ENCODE measurements around the gene KCNK10.

KCNK10 gene

GRCh38 chr14:88333036-88333435 lies 10.0 kb upstream of the KCNK10 start:
- no peak overlapping the region for H3K4me3 ChIP-seq (replicated peaks in 1 of 2; ENCODE audit: low read depth in 2 of 2, low read length in 2 of 2)
- no peak for DNase-seq (ENCODE audit: low read depth in 2 of 2)
- no peak for TF ChIP-seq CTCF (IDR thresholded peaks at IDR 0.05; ENCODE audit: low read depth, low read length)

DNA sequence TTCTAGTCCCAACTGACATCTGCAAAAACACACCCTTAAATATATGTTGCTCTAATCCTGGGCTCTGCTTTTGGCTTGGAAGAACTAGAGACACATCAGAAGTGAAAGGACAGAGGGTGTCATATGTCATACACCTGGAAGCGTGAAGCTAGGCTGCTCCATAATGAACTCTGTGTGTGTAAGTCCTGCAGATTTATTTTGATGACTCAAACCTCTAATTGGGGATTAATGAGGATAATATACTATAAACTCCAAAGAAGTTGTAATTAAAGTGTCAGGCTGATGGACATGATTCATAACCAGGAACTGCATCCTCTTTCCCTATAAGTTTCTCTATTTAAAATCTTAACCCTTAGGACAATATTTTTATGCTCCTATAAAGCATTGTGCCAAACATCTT lies 4.4 kb upstream of the KCNK10 start:
- no peak overlapping the region for H3K4me3 ChIP-seq (replicated peaks in 1 of 2; ENCODE audit: low read depth in 2 of 2, low read length in 2 of 2)
- TF ChIP-seq CTCF (IDR thresholded peaks at IDR 0.05; ENCODE audit: low read depth, low read length): no peak
- DNase-seq (ENCODE audit: low read depth in 2 of 2): no peak

DNA sequence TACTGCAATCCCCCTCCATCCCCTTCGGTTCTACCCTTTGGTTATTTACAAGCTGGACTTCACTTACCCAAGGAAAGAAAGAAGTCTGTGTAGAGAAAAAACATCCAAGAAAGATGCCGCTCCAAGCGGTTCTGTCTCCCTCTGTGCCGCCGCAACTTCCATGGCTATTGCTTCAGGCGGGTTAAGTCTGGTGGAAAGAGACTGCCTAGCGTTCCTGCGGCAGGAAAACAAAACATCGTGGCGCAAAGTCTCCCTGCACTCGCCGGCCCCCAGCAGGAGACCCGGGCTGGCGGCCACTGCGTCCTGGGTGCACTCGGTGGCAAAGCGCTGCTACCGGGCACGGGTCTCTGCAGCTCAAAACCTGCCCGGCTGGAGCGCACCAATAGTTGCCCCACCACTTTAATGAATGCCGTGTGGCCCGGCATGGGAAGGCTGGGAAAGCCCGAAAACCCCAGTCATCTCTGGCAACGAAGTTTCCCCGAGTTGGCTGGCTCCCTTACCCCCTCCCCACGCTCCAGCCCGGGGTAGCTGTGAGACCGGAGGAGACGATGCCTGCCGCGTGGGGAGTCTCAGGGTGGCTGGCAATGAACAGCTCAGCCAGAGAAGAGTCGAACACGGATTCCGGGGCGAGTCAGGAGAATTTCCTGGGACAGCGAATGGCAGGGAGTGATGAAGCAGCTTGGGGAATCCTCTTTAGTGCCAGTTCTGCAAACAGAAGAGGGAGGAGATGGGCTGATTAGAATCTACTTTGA lies 3.5 kb upstream of the KCNK10 start:
- H3K4me3 ChIP-seq (replicated peaks in 1 of 2; ENCODE audit: low read depth in 2 of 2, low read length in 2 of 2): no peak overlapping the region
- no peak for DNase-seq (ENCODE audit: low read depth in 2 of 2)
- TF ChIP-seq CTCF (IDR thresholded peaks at IDR 0.05; ENCODE audit: low read depth, low read length): no peak

DNA sequence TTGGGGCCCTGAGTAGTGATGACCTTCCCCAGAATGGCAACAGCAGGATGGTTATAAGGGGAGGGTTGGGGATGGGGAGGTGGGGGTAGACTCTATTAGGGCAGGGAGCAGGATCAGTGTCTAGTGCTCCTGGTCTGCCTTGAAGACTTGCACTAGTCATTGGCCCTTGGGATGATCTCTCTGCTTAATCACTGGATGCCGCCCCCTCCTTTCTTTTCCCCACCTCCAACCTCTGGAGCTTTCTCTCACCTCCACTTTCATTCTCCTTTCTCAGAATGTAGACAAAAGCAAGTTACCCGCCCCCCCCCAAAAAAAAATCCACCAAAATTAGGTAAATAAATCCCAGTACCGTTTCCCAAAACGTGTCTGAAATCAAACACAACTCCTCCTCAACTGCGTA lies 2.8 kb upstream of the KCNK10 start:
- TF ChIP-seq CTCF (IDR thresholded peaks at IDR 0.05; ENCODE audit: low read depth, low read length): no peak
- H3K4me3 ChIP-seq (replicated peaks in 1 of 2; ENCODE audit: low read depth in 2 of 2, low read length in 2 of 2): no peak overlapping the region
- DNase-seq (ENCODE audit: low read depth in 2 of 2): no peak

DNA sequence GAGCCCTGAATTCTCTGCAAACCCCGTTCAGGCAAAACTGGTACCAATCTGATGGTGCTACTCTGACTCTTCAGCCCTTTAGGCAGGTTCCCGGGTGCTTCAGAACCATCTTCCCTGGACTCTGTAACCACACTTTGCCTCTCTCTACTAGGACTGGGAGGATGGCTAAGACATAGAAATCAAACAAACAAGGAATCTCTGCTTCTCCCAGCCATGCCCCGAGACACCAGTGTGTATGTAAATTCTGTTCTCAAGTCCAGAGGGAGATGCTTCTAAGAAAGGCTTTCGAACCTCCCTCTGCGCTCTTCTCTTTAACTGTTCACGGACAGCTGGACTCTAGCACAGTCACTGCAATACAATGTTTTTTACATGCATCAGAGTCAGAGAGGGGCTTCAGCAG lies 1.9 kb upstream of the KCNK10 start:
- DNase-seq (ENCODE audit: low read depth in 2 of 2): no peak
- H3K4me3 ChIP-seq (replicated peaks in 1 of 2; ENCODE audit: low read depth in 2 of 2, low read length in 2 of 2): no peak overlapping the region
- no peak for TF ChIP-seq CTCF (IDR thresholded peaks at IDR 0.05; ENCODE audit: low read depth, low read length)

DNA sequence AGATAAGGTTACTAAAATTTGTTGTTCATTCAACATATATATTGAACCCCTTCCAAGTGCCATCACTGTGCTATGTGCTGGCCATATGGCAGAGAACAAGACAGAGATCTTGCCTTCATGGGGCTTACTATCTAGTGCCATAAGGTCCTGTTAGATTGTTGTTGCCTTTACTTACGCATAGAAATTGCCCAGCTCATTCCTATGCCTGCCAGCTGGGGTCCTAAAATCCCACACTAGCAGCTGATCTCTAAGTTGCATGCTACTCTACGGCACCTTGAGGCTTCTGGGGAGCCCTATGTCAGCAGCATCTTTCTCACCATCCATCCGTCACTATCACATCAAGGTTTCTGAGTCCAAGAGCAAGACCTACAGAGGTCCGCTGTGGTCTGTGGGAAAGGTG lies 1.4 kb upstream of the KCNK10 start:
- no peak for DNase-seq (ENCODE audit: low read depth in 2 of 2)
- no peak overlapping the region for H3K4me3 ChIP-seq (replicated peaks in 1 of 2; ENCODE audit: low read depth in 2 of 2, low read length in 2 of 2)
- TF ChIP-seq CTCF (IDR thresholded peaks at IDR 0.05; ENCODE audit: low read depth, low read length): no peak

Data from cardiac fibroblast (primary cell).